ENCODE measurements around the gene ARFGEF3. TPM values are rescaled to one million over a fixed set of nuclear protein-coding genes. Genes with fewer than 3 reads are reported as not detected.

The ARFGEF3 gene
- total RNA-seq, 1 donor from 2014 or later, result 1.9 TPM

- no peak for DNase-seq (ENCODE audit: low read depth)
- Mint-ChIP-seq H3K27me3 (ENCODE audit: low read depth, unreplicated experiment) (no peaks in the 10 kb centered on the region), H3K9me3 (ENCODE audit: unreplicated experiment) (peaks cover 2% of the 10 kb centered on the region), H3K36me3 (ENCODE audit: low read depth, unreplicated experiment) (peaks cover 1% of the 10 kb centered on the region), H3K4me3 (ENCODE audit: unreplicated experiment) (no peak overlapping the region), H3K4me1 (ENCODE audit: low read depth, unreplicated experiment) (peaks cover 9% of the 10 kb centered on the region), H3K27ac (ENCODE audit: unreplicated experiment) (no peak overlapping the region)
- TF ChIP-seq, protein P1, sequence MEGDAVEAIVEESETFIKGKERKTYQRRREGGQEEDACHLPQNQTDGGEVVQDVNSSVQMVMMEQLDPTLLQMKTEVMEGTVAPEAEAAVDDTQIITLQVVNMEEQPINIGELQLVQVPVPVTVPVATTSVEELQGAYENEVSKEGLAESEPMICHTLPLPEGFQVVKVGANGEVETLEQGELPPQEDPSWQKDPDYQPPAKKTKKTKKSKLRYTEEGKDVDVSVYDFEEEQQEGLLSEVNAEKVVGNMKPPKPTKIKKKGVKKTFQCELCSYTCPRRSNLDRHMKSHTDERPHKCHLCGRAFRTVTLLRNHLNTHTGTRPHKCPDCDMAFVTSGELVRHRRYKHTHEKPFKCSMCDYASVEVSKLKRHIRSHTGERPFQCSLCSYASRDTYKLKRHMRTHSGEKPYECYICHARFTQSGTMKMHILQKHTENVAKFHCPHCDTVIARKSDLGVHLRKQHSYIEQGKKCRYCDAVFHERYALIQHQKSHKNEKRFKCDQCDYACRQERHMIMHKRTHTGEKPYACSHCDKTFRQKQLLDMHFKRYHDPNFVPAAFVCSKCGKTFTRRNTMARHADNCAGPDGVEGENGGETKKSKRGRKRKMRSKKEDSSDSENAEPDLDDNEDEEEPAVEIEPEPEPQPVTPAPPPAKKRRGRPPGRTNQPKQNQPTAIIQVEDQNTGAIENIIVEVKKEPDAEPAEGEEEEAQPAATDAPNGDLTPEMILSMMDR (IDR thresholded peaks at IDR 0.05; ENCODE audit: insufficient read depth, low read depth, low read length), result no peak
- TF ChIP-seq EZH2 (IDR thresholded peaks at IDR 0.05; ENCODE audit: insufficient read depth, low read length), result no peak
- no peak overlapping the region for H3K27ac ChIP-seq (ENCODE audit: low read depth, low read length)
- H3K4me2 ChIP-seq (ENCODE audit: low read length), result no peak overlapping the region
- H3K36me3 ChIP-seq (ENCODE audit: insufficient read depth, low read length), result no peaks in the 10 kb centered on the region
- no peaks in the 10 kb centered on the region for H3K9me3 ChIP-seq (ENCODE audit: insufficient read depth, low read depth, low read length)
- no peak overlapping the region for H3K9ac ChIP-seq (ENCODE audit: low read length)
- H2AFZ ChIP-seq (ENCODE audit: low read depth, low read length), result no peak overlapping the region
- FAIRE-seq, result no peak
- H3K79me2 ChIP-seq (ENCODE audit: insufficient read depth, low read length), result no peaks in the 10 kb centered on the region
- H4K20me1 ChIP-seq (ENCODE audit: insufficient read depth, low read length), result no peaks in the 10 kb centered on the region
- H3K4me3 ChIP-seq (ENCODE audit: insufficient read depth, low read depth, low read length), result no peak overlapping the region
- H3K4me1 ChIP-seq (ENCODE audit: insufficient read depth, low read length), result no peaks in the 10 kb centered on the region
- no peaks in the 10 kb centered on the region for H3K27me3 ChIP-seq (ENCODE audit: insufficient read depth, low read length)
Observed at GRCh38 chr6:138297761-138298298, 136.1 kb downstream of the ARFGEF3 start.

- H3K27me3 ChIP-seq (ENCODE audit: insufficient read depth, low read length), result no peaks in the 10 kb centered on the region
- DNase-seq (ENCODE audit: low read depth) (no peak), FAIRE-seq (no peak)
- Mint-ChIP-seq H3K4me1 (ENCODE audit: low read depth, unreplicated experiment) (peaks cover 9% of the 10 kb centered on the region), H3K36me3 (ENCODE audit: low read depth, unreplicated experiment) (peaks cover 1% of the 10 kb centered on the region), H3K27me3 (ENCODE audit: low read depth, unreplicated experiment) (no peaks in the 10 kb centered on the region), H3K9me3 (ENCODE audit: unreplicated experiment) (no peaks in the 10 kb centered on the region), H3K27ac (ENCODE audit: unreplicated experiment) (no peak overlapping the region), H3K4me3 (ENCODE audit: unreplicated experiment) (no peak overlapping the region)
- no peak for TF ChIP-seq EZH2 (IDR thresholded peaks at IDR 0.05; ENCODE audit: insufficient read depth, low read length)
- TF ChIP-seq, protein P1 (IDR thresholded peaks at IDR 0.05; ENCODE audit: insufficient read depth, low read depth, low read length), result no peak
- H3K36me3 ChIP-seq (ENCODE audit: insufficient read depth, low read length), result no peaks in the 10 kb centered on the region
- no peak overlapping the region for H2AFZ ChIP-seq (ENCODE audit: low read depth, low read length)
- H3K27ac ChIP-seq (ENCODE audit: low read depth, low read length), result no peak overlapping the region
- no peaks in the 10 kb centered on the region for H3K79me2 ChIP-seq (ENCODE audit: insufficient read depth, low read length)
- no peaks in the 10 kb centered on the region for H3K9me3 ChIP-seq (ENCODE audit: insufficient read depth, low read depth, low read length)
- no peak overlapping the region for H3K4me2 ChIP-seq (ENCODE audit: low read length)
- no peak overlapping the region for H3K4me3 ChIP-seq (ENCODE audit: insufficient read depth, low read depth, low read length)
- H3K4me1 ChIP-seq (ENCODE audit: insufficient read depth, low read length), result no peaks in the 10 kb centered on the region
- no peaks in the 10 kb centered on the region for H4K20me1 ChIP-seq (ENCODE audit: insufficient read depth, low read length)
- no peak overlapping the region for H3K9ac ChIP-seq (ENCODE audit: low read length)
Observed at GRCh38 chr6:138300469-138300868, 138.7 kb downstream of the ARFGEF3 start.

DNA sequence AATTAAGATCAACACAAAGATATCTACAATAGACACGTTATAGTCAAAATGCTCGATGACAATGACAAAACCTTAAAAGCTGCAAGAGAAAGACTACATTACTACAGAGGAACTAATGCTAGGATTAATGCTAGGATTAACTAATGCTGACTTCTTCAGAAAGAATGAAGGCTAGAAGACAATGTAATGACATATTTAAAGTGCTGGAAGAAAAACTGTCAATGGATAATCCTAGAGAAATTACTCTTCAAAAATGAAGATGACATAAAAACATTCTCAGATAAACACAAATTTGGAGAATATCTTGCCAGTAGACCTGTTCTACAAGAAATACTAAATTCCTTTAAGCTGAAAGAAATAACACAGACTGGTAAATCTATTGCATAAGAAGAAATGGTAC lies 140.8 kb downstream of the ARFGEF3 start:
- Mint-ChIP-seq H3K9me3 (ENCODE audit: unreplicated experiment) (no peaks in the 10 kb centered on the region), H3K4me1 (ENCODE audit: low read depth, unreplicated experiment) (peaks cover 7% of the 10 kb centered on the region), H3K36me3 (ENCODE audit: low read depth, unreplicated experiment) (peaks cover 1% of the 10 kb centered on the region), H3K27me3 (ENCODE audit: low read depth, unreplicated experiment) (no peaks in the 10 kb centered on the region), H3K4me3 (ENCODE audit: unreplicated experiment) (no peak overlapping the region), H3K27ac (ENCODE audit: unreplicated experiment) (no peak overlapping the region)
- Histone ChIP-seq H3K4me2 (ENCODE audit: low read length) (no peak overlapping the region), H3K4me3 (ENCODE audit: insufficient read depth, low read depth, low read length) (no peak overlapping the region), H3K27ac (ENCODE audit: low read depth, low read length) (no peak overlapping the region), H3K4me1 (ENCODE audit: insufficient read depth, low read length) (no peaks in the 10 kb centered on the region), H3K27me3 (ENCODE audit: insufficient read depth, low read length) (no peaks in the 10 kb centered on the region), H4K20me1 (ENCODE audit: insufficient read depth, low read length) (no peaks in the 10 kb centered on the region), H3K9ac (ENCODE audit: low read length) (no peak overlapping the region), H3K36me3 (ENCODE audit: insufficient read depth, low read length) (no peaks in the 10 kb centered on the region), H3K9me3 (ENCODE audit: insufficient read depth, low read depth, low read length) (no peaks in the 10 kb centered on the region), H2AFZ (ENCODE audit: low read depth, low read length) (no peak overlapping the region), H3K79me2 (ENCODE audit: insufficient read depth, low read length) (no peaks in the 10 kb centered on the region)
- TF ChIP-seq, protein P1 (IDR thresholded peaks at IDR 0.05; ENCODE audit: insufficient read depth, low read depth, low read length), result no peak
- no peak for TF ChIP-seq EZH2 (IDR thresholded peaks at IDR 0.05; ENCODE audit: insufficient read depth, low read length)
- DNase-seq (ENCODE audit: low read depth), result no peak
- no peak for FAIRE-seq

All from astrocyte (in vitro differentiated cells and primary cell).